Thoracic aorta (tissue), 2 donors: ENCODE data around the gene OBP2A. TPM values are rescaled to one million over a fixed set of nuclear protein-coding genes. Genes with fewer than 3 reads are reported as not detected.

Source experiments
- ATAC-seq: fragments of 150-250 bp; one replicate; pipeline ENCODE4 v1.8.0; 2017; ENCODE audit warnings: low read depth; ENCODE audit not compliant: insufficient number of reproducible peaks, low FRiP score
- DNase-seq: peaks from one replicate; pipeline ENCODE4 v3.0.0-alpha.2; 2020; ENCODE audit warnings: low spot score
- H3K27ac ChIP-seq, 2 donors: fragments of 200-600 bp; sonication (generic); 1 replicate in 1 of 2; 2 replicates in 1 of 2; pipeline ENCODE4 v1.5.1; 2016; ENCODE audit warnings: mild to moderate bottlenecking in 2 of 2, moderate library complexity in 2 of 2
- H3K27me3 ChIP-seq: fragments of 200-600 bp; sonication (generic); replicated peaks from 2 replicates; pipeline ENCODE4 v1.6.0; 2016; ENCODE audit warnings: mild to moderate bottlenecking; ENCODE audit not compliant: insufficient read depth
- H3K36me3 ChIP-seq: fragments of 200-600 bp; sonication (generic); one replicate; pipeline ENCODE4 v1.5.1; 2016
- H3K4me1 ChIP-seq, 2 donors: fragments of 200-600 bp; sonication (generic); 1 replicate in 1 of 2; 2 replicates in 1 of 2; pipeline versions ENCODE4 v1.5.1 to v1.6.0; 2016; ENCODE audit warnings: low read depth in 2 of 2, mild to moderate bottlenecking in 1 of 2; ENCODE audit not compliant: control insufficient read depth in 1 of 2
- H3K4me3 ChIP-seq: fragments of 200-600 bp; sonication (generic); 2 replicates; pipeline ENCODE4 v1.5.1; 2016; ENCODE audit warnings: mild to moderate bottlenecking
- H3K9me3 ChIP-seq: fragments of 200-600 bp; sonication (generic); 2 replicates; pipeline ENCODE4 v1.5.1; 2016
- total RNA-seq, 2 donors: library from RNA; depleted of rRNA; stranded (reverse); fragments of >200 nt; gene quantifications; one replicate each; pipeline versions ENCODE4 v1.1.0 to v1.2.3, GENCODE V29; 2016
- TF ChIP-seq, protein P1 (sequence below): fragments of 200-600 bp; sonication (generic); IDR thresholded peaks from one replicate; pipeline ENCODE4 v1.5.1; 2019; ENCODE audit warnings: antibody characterized with exemption

The OBP2A gene
- total RNA-seq, 2 donors from 2014 or later = not detected

GRCh38 chr9:135565141-135565628, 19.3 kb downstream of the OBP2A start:
- no peak overlapping the region for H3K27ac ChIP-seq
- TF ChIP-seq, protein P1, sequence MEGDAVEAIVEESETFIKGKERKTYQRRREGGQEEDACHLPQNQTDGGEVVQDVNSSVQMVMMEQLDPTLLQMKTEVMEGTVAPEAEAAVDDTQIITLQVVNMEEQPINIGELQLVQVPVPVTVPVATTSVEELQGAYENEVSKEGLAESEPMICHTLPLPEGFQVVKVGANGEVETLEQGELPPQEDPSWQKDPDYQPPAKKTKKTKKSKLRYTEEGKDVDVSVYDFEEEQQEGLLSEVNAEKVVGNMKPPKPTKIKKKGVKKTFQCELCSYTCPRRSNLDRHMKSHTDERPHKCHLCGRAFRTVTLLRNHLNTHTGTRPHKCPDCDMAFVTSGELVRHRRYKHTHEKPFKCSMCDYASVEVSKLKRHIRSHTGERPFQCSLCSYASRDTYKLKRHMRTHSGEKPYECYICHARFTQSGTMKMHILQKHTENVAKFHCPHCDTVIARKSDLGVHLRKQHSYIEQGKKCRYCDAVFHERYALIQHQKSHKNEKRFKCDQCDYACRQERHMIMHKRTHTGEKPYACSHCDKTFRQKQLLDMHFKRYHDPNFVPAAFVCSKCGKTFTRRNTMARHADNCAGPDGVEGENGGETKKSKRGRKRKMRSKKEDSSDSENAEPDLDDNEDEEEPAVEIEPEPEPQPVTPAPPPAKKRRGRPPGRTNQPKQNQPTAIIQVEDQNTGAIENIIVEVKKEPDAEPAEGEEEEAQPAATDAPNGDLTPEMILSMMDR = no peak
- no peaks in the 10 kb centered on the region for H3K36me3 ChIP-seq
- no peak overlapping the region for H3K4me3 ChIP-seq
- DNase-seq = no peak
- H3K4me1 ChIP-seq = no peaks in the 10 kb centered on the region
- ATAC-seq = no peak
- no peaks in the 10 kb centered on the region for H3K27me3 ChIP-seq
- no peaks in the 10 kb centered on the region for H3K9me3 ChIP-seq

GRCh38 chr9:135565636-135566035, 19.7 kb downstream of the OBP2A start:
- no peaks in the 10 kb centered on the region for H3K4me1 ChIP-seq
- no peak for DNase-seq
- H3K9me3 ChIP-seq = no peaks in the 10 kb centered on the region
- no peak overlapping the region for H3K27ac ChIP-seq
- H3K36me3 ChIP-seq = no peaks in the 10 kb centered on the region
- no peaks in the 10 kb centered on the region for H3K27me3 ChIP-seq
- no peak overlapping the region for H3K4me3 ChIP-seq
- no peak for ATAC-seq
- TF ChIP-seq, protein P1 = no peak

GRCh38 chr9:135566552-135566951, 20.6 kb downstream of the OBP2A start:
- DNase-seq = no peak
- no peak overlapping the region for H3K27ac ChIP-seq
- ATAC-seq = no peak
- H3K36me3 ChIP-seq = no peaks in the 10 kb centered on the region
- H3K4me3 ChIP-seq = no peak overlapping the region
- H3K27me3 ChIP-seq = no peaks in the 10 kb centered on the region
- TF ChIP-seq, protein P1 = no peak
- H3K4me1 ChIP-seq = no peaks in the 10 kb centered on the region
- H3K9me3 ChIP-seq = no peaks in the 10 kb centered on the region

- Histone ChIP-seq H3K27ac (no peak overlapping the region), H3K4me1 (no peaks in the 10 kb centered on the region), H3K4me3 (no peak overlapping the region), H3K9me3 (no peaks in the 10 kb centered on the region), H3K27me3 (no peaks in the 10 kb centered on the region), H3K36me3 (no peaks in the 10 kb centered on the region)
- TF ChIP-seq, protein P1 = no peak
- ATAC-seq = no peak
- DNase-seq = no peak
These were observed 21.4 kb downstream of the OBP2A start for GRCh38 chr9:135567311-135567710.

DNA sequence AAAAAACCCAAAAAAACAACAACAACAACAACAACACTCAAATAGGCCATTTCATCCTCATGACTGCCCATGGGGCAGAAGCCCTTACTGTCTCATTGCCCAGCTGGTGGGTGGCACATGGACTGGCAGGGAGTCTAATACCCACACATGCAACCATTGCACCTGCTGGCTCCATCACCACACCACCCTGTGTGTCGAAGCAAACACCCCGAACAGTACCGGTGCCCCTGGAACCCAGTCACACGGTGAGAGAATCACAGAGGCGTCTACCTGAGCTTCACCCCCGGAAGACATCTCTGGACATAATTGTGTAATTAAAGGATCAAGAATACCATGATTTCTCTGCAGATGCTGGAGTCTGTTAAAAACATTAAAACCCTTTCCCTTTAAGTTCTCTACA, 22.1 kb downstream of the OBP2A start:
- H3K27me3 ChIP-seq = no peaks in the 10 kb centered on the region
- no peak overlapping the region for H3K27ac ChIP-seq
- no peaks in the 10 kb centered on the region for H3K9me3 ChIP-seq
- TF ChIP-seq, protein P1 = no peak
- no peak for ATAC-seq
- H3K4me1 ChIP-seq = no peaks in the 10 kb centered on the region
- no peaks in the 10 kb centered on the region for H3K36me3 ChIP-seq
- H3K4me3 ChIP-seq = no peak overlapping the region
- no peak for DNase-seq
